Pulmonary artery endothelial cell (primary cell): ENCODE data around the gene CDHR3. TPM values are rescaled to one million over a fixed set of nuclear protein-coding genes. Genes with fewer than 3 reads are reported as not detected.
"Not testable (repeated sequence)": the region's sequence is repeated elsewhere in the genome, so short reads cannot be mapped to it uniquely, and the experiment has no call there.

Experiments
- DNase-seq: peaks from one replicate; pipeline ENCODE4 v3.0.0-alpha.2; 2011; ENCODE audit warnings: low read depth, low spot score
- total RNA-seq: library from RNA; depleted of rRNA; stranded (reverse); fragments of >200 nt; gene quantifications from 2 replicates; pipeline ENCODE4 v1.2.3, GENCODE V29; 2014

CDHR3 gene
- total RNA-seq: 1.1 and 1.4 TPM in 2 replicates

GRCh38 chr7:105963038-105963667 lies at the start of gene CDHR3:
Gene CDHR3, plus strand, starts transcription at chr7:105963264. Its CDS starts 55 bp downstream, at chr7:105963319.
- no peak for DNase-seq

GRCh38 chr7:105913947-105914346 lies 49.1 kb upstream of the CDHR3 start:
- DNase-seq: no peak

- no peak for DNase-seq
Observed at GRCh38 chr7:105916603-105917002, 46.5 kb upstream of the CDHR3 start.

- DNase-seq: no peak
Observed at GRCh38 chr7:105917659-105918058, 45.4 kb upstream of the CDHR3 start.

GRCh38 chr7:105920766-105921165 lies 42.3 kb upstream of the CDHR3 start:
- DNase-seq: no peak

GRCh38 chr7:105924945-105925344 lies 38.1 kb upstream of the CDHR3 start:
- no peak for DNase-seq

GRCh38 chr7:105926131-105926530 lies 36.9 kb upstream of the CDHR3 start:
- no peak for DNase-seq

GRCh38 chr7:105931179-105931578 lies 31.9 kb upstream of the CDHR3 start:
- DNase-seq: no peak

GRCh38 chr7:105932835-105933477 lies 30.1 kb upstream of the CDHR3 start:
- no peak for DNase-seq

GRCh38 chr7:105934572-105935185 lies 28.4 kb upstream of the CDHR3 start:
- DNase-seq: no peak

GRCh38 chr7:105935250-105935649 lies 27.8 kb upstream of the CDHR3 start:
- no peak for DNase-seq

GRCh38 chr7:105937411-105937810 lies 25.7 kb upstream of the CDHR3 start:
- DNase-seq: no peak

- DNase-seq: no peak
Observed at GRCh38 chr7:105940109-105940508, 23.0 kb upstream of the CDHR3 start.

- DNase-seq: no peak
Observed at GRCh38 chr7:105941596-105941995, 21.5 kb upstream of the CDHR3 start.

GRCh38 chr7:105943486-105943885 lies 19.6 kb upstream of the CDHR3 start:
- DNase-seq: no peak

- DNase-seq: no peak
Observed at GRCh38 chr7:105945848-105946247, 17.2 kb upstream of the CDHR3 start.

- DNase-seq: no peak
Observed at GRCh38 chr7:105951597-105951996, 11.5 kb upstream of the CDHR3 start.

GRCh38 chr7:105952917-105953595 lies 10.0 kb upstream of the CDHR3 start:
- no peak for DNase-seq

- DNase-seq: no peak
Observed at GRCh38 chr7:105954711-105955110, 8.4 kb upstream of the CDHR3 start.

- DNase-seq: not testable (repeated sequence)
Observed at GRCh38 chr7:105955651-105956466, 7.2 kb upstream of the CDHR3 start.

- no peak for DNase-seq
Observed at GRCh38 chr7:105958012-105958411, 5.1 kb upstream of the CDHR3 start.
